Medulla oblongata (tissue), 1 donor: Measurements from ENCODE around the gene OVAAL.

Experiments used
- DNase-seq: peaks from one replicate; pipeline ENCODE4 v3.0.0-alpha.2; 2015; ENCODE audit errors: extremely low spot score

The OVAAL gene

DNA sequence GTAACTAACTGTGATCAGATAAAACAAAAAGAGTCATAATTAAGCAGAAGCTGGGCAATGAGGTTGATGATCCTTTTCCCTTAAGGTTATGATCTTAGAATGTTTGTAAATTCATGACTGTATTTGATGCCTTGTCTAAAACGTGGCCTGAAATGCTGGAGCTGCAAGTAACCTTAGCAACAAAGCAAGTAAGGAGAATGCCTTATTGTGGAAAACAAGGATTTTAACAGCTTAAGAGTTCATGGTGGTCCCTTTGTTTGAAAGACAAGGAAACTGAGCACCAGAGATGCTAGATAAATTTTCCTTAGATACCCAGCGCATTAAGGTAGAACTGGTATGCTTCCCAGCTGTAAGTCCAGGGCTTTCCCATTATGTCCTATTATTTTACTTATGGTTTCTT, 47.4 kb downstream of the OVAAL start:
- DNase-seq: no peak

DNA sequence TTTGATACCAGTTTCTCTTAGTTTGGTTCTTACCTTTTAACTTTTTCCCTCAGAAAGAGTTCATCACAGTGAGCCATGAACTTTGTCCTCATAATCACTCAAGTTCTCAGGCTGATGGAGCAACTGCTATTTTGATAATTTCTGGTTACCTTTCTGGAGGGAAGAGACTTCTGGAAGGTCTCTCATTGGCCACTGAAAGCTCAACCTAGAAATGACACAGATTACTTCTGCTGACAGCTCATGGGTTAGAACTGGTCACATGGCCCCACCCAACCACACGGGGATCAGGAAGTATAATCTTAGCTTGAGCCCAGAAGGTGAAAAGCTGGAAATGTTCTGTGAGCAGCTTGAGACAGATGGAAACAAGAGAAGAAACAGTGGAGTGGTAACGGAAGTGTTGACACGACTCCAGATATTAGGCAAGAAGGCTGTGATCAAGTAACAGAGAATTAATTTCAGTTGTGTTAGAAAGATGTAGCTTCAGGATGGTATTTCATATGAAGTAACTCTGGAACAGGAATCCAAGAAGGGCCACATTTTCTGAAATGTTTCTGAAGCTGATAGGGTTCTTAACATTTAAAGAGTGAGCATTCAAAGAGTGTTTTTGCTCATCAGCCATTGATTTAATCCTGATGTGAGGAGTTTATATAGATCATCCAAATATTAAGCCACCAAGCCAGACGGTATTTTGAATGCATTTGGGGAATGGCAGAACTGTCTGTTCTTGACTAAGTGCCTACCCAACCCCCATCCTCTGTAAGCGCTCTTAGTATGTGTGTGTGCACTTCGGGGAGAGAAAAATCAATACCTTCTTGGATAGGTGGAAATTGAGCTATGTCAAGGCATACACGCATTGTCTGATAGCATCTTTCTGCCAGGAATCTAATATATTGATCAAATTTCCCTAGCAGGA, 51.1 kb downstream of the OVAAL start:
- no peak for DNase-seq

DNA sequence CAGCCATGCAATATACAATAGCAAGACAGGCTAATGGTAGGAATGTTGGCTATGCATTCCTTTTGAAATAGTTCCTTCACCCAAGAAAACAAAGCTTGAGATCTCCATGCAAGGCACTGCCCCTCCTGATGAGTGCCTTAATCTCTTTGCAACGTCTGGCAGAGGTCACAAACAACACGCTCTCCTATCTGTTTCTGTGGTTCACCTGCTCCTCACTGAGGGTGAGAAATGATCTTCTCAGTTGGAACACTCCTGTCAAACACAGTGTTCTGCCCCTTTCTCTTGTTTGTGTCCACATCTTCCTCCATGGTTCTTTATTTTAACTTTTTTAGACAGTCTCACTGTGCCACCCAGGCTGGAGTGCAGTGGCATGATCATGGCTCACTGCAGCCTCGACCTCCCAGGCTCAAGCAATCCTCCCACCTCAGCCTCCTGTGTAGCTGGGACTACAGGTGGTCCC, 51.8 kb downstream of the OVAAL start:
- no peak for DNase-seq

DNA sequence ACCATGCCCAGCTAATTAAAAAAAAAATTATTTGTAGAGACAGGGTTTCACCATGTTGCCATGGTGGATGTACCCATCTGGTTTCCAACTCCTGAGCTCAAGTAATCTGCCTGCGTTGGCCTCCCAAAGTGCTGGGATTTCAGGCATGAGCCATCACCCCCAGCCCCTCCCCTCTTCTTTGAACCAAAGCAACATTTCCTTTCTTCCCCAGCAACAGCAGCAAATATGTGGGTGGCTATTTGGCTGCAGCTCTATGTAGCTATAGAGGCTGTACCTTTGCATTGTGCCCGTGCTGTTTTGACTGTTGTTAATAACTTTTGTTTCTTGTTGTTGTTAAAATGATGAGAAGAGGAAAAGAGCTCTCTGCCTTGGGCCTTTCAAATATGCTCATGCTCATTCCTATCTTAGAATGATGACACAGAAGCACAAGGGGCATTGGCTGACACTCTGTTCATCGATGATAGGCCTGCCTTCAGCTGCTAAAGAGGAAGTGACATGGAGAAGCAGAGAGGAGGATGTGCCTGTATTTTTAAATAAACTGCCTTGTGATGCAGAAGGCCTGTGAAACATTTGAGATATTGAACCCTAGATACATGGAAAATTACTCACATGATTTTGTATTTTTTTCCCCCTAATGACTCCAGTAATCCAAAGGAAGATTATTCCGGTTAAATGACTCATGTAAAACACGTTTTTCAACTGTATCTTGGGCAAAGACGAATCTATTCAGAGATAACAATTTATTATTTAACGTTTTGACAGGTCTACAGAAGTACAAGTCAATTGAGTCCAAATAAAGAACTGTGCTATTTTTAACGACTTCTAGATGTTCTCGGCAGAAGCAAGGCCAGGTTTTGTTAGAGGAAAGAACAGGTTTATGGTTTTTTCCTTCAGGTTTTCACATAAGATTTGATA, 52.5 kb downstream of the OVAAL start:
- DNase-seq: peak; percentile 73

DNA sequence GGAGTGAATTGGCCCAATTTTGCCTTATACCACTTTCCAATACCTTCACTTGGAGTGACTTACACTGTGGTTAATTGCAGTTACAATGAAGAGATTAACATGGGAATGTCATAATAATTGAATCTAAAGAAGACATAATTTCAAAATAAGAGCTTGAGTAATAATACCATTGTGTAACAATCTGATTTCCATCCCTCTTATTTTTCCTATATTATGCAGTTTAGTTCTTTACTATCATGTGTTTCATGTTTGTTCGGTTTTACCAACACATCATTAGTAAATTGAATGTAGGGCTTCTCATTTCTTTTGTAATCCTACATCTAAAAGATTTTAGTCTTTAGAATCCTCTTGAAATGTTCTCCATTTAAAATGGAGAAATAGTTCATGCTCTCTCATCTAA, 53.9 kb downstream of the OVAAL start:
- no peak for DNase-seq

DNA sequence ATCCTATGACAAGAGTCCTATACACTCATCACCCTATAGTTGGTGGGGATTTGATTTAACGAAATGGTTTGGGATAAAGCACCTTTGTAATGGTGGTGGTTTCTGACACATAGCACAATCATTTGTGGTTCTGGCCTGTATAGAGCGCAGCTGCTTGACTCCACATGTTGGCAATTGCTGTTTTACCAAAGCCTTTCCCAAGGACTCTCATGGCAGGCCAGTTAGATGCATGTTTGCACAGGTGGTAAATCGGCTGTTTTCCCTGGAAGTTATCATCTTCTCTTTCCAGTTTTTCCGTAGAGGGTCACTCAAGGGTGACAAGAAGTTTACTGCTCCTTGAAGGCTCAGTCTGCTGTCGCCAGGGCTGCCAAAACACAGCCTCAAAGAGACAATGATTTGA, 56.0 kb downstream of the OVAAL start:
- DNase-seq: no peak

DNA sequence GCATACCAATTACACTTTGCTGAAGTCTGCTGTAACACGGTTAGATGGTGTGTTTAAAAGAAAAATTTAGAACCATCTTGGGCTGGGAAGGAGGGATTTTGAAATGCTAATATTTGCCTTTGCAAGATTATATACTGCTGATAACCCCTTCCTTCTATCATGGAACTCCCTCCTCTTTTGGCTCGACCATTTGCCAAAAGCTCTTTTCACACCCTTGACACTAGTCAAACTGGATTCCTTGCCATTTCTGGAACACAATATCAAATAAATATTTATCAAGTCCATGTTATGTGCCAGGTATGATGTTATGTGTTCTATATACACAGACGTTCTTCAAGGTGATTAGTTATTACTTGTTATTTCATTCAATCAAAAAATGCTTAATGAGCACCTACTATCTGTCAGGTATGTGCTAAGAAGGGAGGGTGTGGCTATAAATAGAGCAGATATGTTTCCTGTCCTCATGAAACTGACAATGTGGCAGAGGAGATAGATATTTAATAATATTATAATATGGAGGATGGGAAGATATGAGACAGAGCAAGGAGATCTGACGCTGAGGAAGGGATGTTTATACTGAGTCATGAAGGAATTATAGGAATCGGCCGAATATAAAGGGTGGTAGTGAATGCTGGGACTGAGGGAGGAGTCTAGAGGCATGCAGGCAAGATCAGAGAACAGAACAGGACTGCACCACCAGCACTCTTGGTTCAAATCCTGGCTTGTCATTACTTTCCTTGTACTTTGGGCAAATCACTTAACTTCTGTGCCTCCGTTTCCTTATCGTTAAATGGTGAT, 56.9 kb downstream of the OVAAL start:
- DNase-seq: no peak
